Measurements from ENCODE around the gene C1RL. TPM values are rescaled to one million over a fixed set of nuclear protein-coding genes. Genes with fewer than 3 reads are reported as not detected.

Gene C1RL
- total and polyA plus RNA-seq, 10 donors = 19.1 to 126 (median 84.4) TPM

- 61 to 83% (median 74%) methylated on average over 13 of the region's 13 CpGs for WGBS, 5 donors
- Histone ChIP-seq H3K36me3 (peaks cover 0 to 15% (median 0%) of the 10 kb centered on the region in 6 donors), H3K27ac (peak overlapping the region; percentile 35 to 81 (median 73)), H3K27me3 (replicated peaks in 1 of 7) (peaks cover 0 to 5% (median 0%) of the 10 kb centered on the region in 7 donors), H3K9me3 (no peaks in the 10 kb centered on the region), H3K4me1 (peaks cover 0 to 24% (median 6%) of the 10 kb centered on the region in 6 donors), H3K4me3 (peak overlapping the region in 7 of 8 donors; percentile 5 to 57 (median 24))
- no peak for TF ChIP-seq POLR2AphosphoS5 (IDR thresholded peaks at IDR 0.05)
- no peak for TF ChIP-seq CTCF (IDR thresholded peaks at IDR 0.05 in 8 of 11, conservative IDR thresholded peaks at IDR 0.05 in 3 of 11)
- no peak for TF ChIP-seq POLR2A (IDR thresholded peaks at IDR 0.05)
- intact Hi-C loops (cut with DNase I; ENCODE audit: low total_unique reads) = no loop called here
- no peak for DNase-seq
Observed at GRCh38 chr12:7061138-7061537, 47.9 kb downstream of the C1RL start.

GRCh38 chr12:7060353-7060954, 48.6 kb downstream of the C1RL start, which contains the start of gene C1S:
TSS of gene C1S (plus strand) at chr12:7060718. CDS start at chr12:7061913, 1,195 bp downstream.
- H3K9me3 ChIP-seq = no peaks in the 10 kb centered on the region
- 40 to 68% (median 56%) methylated on average over 9 to 10 of the region's 10 CpGs for WGBS, 5 donors
- H3K27ac ChIP-seq = peak within 1 kb of the TSS; percentile 35 to 81 (median 73)
- H3K27me3 ChIP-seq (replicated peaks in 1 of 7) = peaks cover 0 to 5% (median 0%) of the 10 kb centered on the region in 7 donors
- intact Hi-C loops (cut with DNase I; ENCODE audit: low total_unique reads) = no loop called here
- H3K4me3 ChIP-seq = peak within 1 kb of the TSS in 7 of 8 donors; percentile 5 to 57 (median 24)
- peaks cover 0 to 24% (median 6%) of the 10 kb centered on the region in 6 donors for H3K4me1 ChIP-seq
- no peak for TF ChIP-seq POLR2A (IDR thresholded peaks at IDR 0.05)
- TF ChIP-seq POLR2AphosphoS5 (IDR thresholded peaks at IDR 0.05) = peak; percentile 72 to 80 (median 73)
- peak in 10 of 11 experiments; percentile 39 to 81 (median 60) for TF ChIP-seq CTCF (IDR thresholded peaks at IDR 0.05 in 8 of 11, conservative IDR thresholded peaks at IDR 0.05 in 3 of 11)
- DNase-seq = no peak
- H3K36me3 ChIP-seq = peaks cover 0 to 8% (median 0%) of the 10 kb centered on the region in 6 donors

GRCh38 chr12:7059780-7060179, 49.2 kb downstream of the C1RL start:
- Histone ChIP-seq H3K4me3 (no peak overlapping the region), H3K9me3 (no peaks in the 10 kb centered on the region), H3K36me3 (peaks cover 0 to 2% (median 0%) of the 10 kb centered on the region in 6 donors), H3K27me3 (replicated peaks in 1 of 7) (peaks cover 0 to 7% (median 0%) of the 10 kb centered on the region in 7 donors), H3K4me1 (peaks cover 0 to 21% (median 6%) of the 10 kb centered on the region in 6 donors), H3K27ac (peak overlapping the region in 6 of 8 donors; percentile 32 to 81 (median 71))
- WGBS, 5 donors = 79 to 94% (median 89%) methylated on average over 4 of the region's 4 CpGs
- intact Hi-C loops (cut with DNase I; ENCODE audit: low total_unique reads) = no loop called here
- no peak for DNase-seq
- TF ChIP-seq CTCF (IDR thresholded peaks at IDR 0.05 in 8 of 11, conservative IDR thresholded peaks at IDR 0.05 in 3 of 11) (no peak), POLR2A (IDR thresholded peaks at IDR 0.05) (no peak), POLR2AphosphoS5 (IDR thresholded peaks at IDR 0.05) (no peak)

- DNase-seq = no peak
- no peaks in the 10 kb centered on the region for H3K9me3 ChIP-seq
- peaks cover 0 to 14% (median 0%) of the 10 kb centered on the region in 7 donors for H3K27me3 ChIP-seq (replicated peaks in 1 of 7)
- peaks cover 0 to 15% (median 6%) of the 10 kb centered on the region in 6 donors for H3K4me1 ChIP-seq
- intact Hi-C loops (cut with DNase I; ENCODE audit: low total_unique reads) = no loop called here
- H3K36me3 ChIP-seq = no peaks in the 10 kb centered on the region
- H3K4me3 ChIP-seq = no peak overlapping the region
- no peak for TF ChIP-seq POLR2AphosphoS5 (IDR thresholded peaks at IDR 0.05)
- TF ChIP-seq CTCF (IDR thresholded peaks at IDR 0.05 in 8 of 11, conservative IDR thresholded peaks at IDR 0.05 in 3 of 11) = no peak
- TF ChIP-seq POLR2A (IDR thresholded peaks at IDR 0.05) = no peak
- 90 to 96% (median 91%) methylated on average over 9 of the region's 9 CpGs for WGBS, 5 donors
- H3K27ac ChIP-seq = no peak overlapping the region
Observed at GRCh38 chr12:7058850-7059395, 50.1 kb downstream of the C1RL start.

All from spleen (tissue), 11 donors.